Mesendoderm (in vitro differentiated cells): Measurements from ENCODE around the gene MEA1.

Experiments used
- DNase-seq: peaks from one replicate; pipeline ENCODE4 v3.0.0; 2013
- H2AK5ac ChIP-seq: 2 replicates; pipeline ENCODE4 v1.6.1; 2013; ENCODE audit warnings: low read length, inconsistent platforms
- H2BK120ac ChIP-seq: 2 replicates; pipeline ENCODE4 v1.6.1; 2013; ENCODE audit warnings: low read depth, mild to moderate bottlenecking, low read length, moderate library complexity, mixed read lengths
- H2BK15ac ChIP-seq: replicated peaks from 2 replicates; pipeline ENCODE4 v1.6.1; 2013; ENCODE audit warnings: low read depth, mild to moderate bottlenecking, moderate library complexity
- H2BK5ac ChIP-seq: 2 replicates; pipeline ENCODE4 v1.6.1; 2013; ENCODE audit warnings: low read length, inconsistent platforms
- H3K18ac ChIP-seq: 2 replicates; pipeline ENCODE4 v1.6.1; 2013; ENCODE audit warnings: mild to moderate bottlenecking, low read length, mixed read lengths
- H3K23ac ChIP-seq: one replicate; pipeline ENCODE4 v1.6.1; 2013; ENCODE audit warnings: low read length
- H3K27ac ChIP-seq: 2 replicates; pipeline ENCODE4 v1.5.1; 2013; ENCODE audit warnings: low read depth, mild to moderate bottlenecking, inconsistent platforms, low read length, moderate library complexity
- H3K27me3 ChIP-seq: 2 replicates; pipeline ENCODE4 v1.6.1; 2013; ENCODE audit warnings: low read length, control low read depth, mild to moderate bottlenecking, inconsistent platforms; ENCODE audit not compliant: insufficient read depth, poor library complexity
- H3K36me3 ChIP-seq: 2 replicates; pipeline ENCODE4 v1.6.1; 2013; ENCODE audit warnings: low read length, inconsistent platforms; ENCODE audit not compliant: control insufficient read depth, insufficient read depth
- H3K4ac ChIP-seq: one replicate; pipeline ENCODE4 v1.6.1; 2013; ENCODE audit warnings: low read depth, mild to moderate bottlenecking, low read length, moderate library complexity
- H3K4me1 ChIP-seq: 2 replicates; pipeline ENCODE4 v1.6.1; 2013; ENCODE audit warnings: low read depth, low read length, inconsistent platforms; ENCODE audit not compliant: control insufficient read depth
- H3K4me2 ChIP-seq: 2 replicates; pipeline ENCODE4 v1.6.1; 2013; ENCODE audit warnings: low read length
- H3K4me3 ChIP-seq: 2 replicates; pipeline ENCODE4 v1.5.1; 2013; ENCODE audit warnings: mild to moderate bottlenecking, low read length
- H3K56ac ChIP-seq: one replicate; pipeline ENCODE4 v1.6.1; 2013; ENCODE audit warnings: low read length
- H3K79me1 ChIP-seq: 2 replicates; pipeline ENCODE4 v1.6.1; 2013; ENCODE audit warnings: low read length, inconsistent platforms
- H3K79me2 ChIP-seq: 2 replicates; pipeline ENCODE4 v1.6.1; 2013; ENCODE audit warnings: mild to moderate bottlenecking, low read length; ENCODE audit not compliant: control insufficient read depth, insufficient read depth
- H3K9ac ChIP-seq: 2 replicates; pipeline ENCODE4 v1.6.1; 2013; ENCODE audit warnings: low read length, inconsistent platforms
- H4K5ac ChIP-seq: one replicate; pipeline ENCODE4 v1.6.1; 2013; ENCODE audit warnings: low read length
- H4K8ac ChIP-seq: one replicate; pipeline ENCODE4 v1.6.1; 2013; ENCODE audit warnings: low read depth, mild to moderate bottlenecking, control low read depth, low read length, moderate library complexity
- WGBS: extraction: QIAGEN DNeasy Blood & Tissue Kit; methylation state at CpG from one replicate; pipeline ENCODE4 v1.1.7; 2013; ENCODE audit warnings: low lambda C conversion rate, missing lambda C conversion rate; ENCODE audit not compliant: insufficient coverage; ENCODE audit errors: extremely low coverage; 5-methylcytosine and 5-hydroxymethylcytosine counted together

MEA1 gene

DNA sequence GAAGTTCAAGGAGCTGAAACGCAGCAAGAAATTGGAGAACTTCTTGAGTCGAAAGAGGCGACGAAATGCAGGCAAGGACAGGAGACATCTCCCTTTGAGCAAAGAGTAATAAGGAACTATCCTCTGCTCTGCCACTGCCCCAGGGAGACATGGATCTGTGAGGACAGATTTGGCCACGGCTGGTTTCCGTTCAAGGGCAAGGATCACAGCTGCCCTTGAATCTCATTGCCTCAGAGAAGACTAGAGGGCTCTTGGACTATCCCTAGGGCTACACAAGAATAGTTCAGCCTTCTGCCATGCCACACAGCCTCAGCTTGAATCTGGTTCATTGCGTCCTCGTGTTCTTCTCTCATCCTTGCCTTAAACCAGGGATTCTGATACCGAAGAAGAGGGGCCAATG is 15.4 kb upstream of the MEA1 start:
- Histone ChIP-seq H2AK5ac (no peak overlapping the region), H3K9ac (no peak overlapping the region), H3K4ac (no peak overlapping the region), H4K5ac (no peak overlapping the region), H3K4me1 (no peaks in the 10 kb centered on the region), H3K56ac (no peak overlapping the region), H3K18ac (no peak overlapping the region), H3K23ac (no peak overlapping the region), H2BK5ac (no peak overlapping the region), H3K79me2 (peaks cover 6% of the 10 kb centered on the region), H3K27me3 (no peaks in the 10 kb centered on the region), H2BK120ac (no peak overlapping the region), H3K27ac (no peak overlapping the region), H3K4me2 (no peak overlapping the region), H3K4me3 (no peak overlapping the region), H3K79me1 (peaks cover 7% of the 10 kb centered on the region), H4K8ac (no peak overlapping the region), H3K36me3 (peaks cover 31% of the 10 kb centered on the region), H2BK15ac (no peak overlapping the region)
- no peak for DNase-seq
- no CpG with 5 or more reads among the region's 9 CpGs for WGBS

DNA sequence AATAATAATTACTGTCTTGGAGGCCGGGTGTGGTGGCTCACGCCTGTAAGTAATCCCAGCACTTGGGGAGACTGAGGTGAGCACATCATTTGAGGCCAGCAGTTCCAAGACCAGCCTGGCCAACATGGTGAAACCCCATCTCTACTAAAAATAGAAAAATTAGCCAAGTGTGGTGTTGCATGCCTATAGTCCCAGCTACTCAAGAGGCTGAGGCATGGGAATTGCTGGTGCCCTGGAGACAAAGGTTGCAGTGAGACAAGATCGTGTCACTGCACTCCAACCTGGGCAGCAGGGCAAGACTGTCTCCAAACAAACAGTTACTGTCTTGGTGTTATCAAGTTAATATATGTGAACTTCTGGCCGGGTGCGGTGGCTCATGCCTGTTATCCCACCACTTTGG is 12.6 kb upstream of the MEA1 start:
- H3K27ac ChIP-seq, result no peak overlapping the region
- H3K79me1 ChIP-seq, result peaks cover 12% of the 10 kb centered on the region
- no peak overlapping the region for H3K56ac ChIP-seq
- no peak overlapping the region for H2BK15ac ChIP-seq
- peaks cover 25% of the 10 kb centered on the region for H3K36me3 ChIP-seq
- no peak overlapping the region for H3K9ac ChIP-seq
- no peak overlapping the region for H4K8ac ChIP-seq
- H3K23ac ChIP-seq, result no peak overlapping the region
- no peak for DNase-seq
- H2AK5ac ChIP-seq, result no peak overlapping the region
- H3K4ac ChIP-seq, result no peak overlapping the region
- no peaks in the 10 kb centered on the region for H3K4me1 ChIP-seq
- no peak overlapping the region for H2BK5ac ChIP-seq
- no peak overlapping the region for H2BK120ac ChIP-seq
- no peaks in the 10 kb centered on the region for H3K27me3 ChIP-seq
- no peak overlapping the region for H4K5ac ChIP-seq
- H3K79me2 ChIP-seq, result peaks cover 20% of the 10 kb centered on the region
- no peak overlapping the region for H3K18ac ChIP-seq
- WGBS, result no CpG with 5 or more reads among the region's 5 CpGs
- H3K4me3 ChIP-seq, result no peak overlapping the region
- no peak overlapping the region for H3K4me2 ChIP-seq

DNA sequence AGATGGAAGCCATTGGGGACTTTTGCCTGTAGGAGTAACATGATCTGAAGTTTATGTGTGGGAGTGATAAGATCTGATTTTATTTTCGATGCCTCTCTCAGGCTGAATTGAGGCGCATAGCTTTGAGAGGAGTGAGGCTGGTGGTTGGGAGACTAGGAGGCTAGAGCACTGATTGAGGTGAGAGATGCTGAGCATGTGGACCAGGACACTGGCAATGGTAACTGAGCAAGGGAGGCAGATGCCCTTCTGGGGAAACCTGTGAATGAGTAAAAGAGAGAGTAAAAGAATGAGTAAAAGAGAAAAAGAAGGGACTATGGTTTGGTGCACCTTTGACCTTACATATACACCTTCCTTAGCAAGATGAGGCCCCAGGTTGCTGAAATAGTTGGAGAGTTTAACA is 10.7 kb upstream of the MEA1 start:
- H3K79me1 ChIP-seq, result peaks cover 12% of the 10 kb centered on the region
- no peak overlapping the region for H2AK5ac ChIP-seq
- no peaks in the 10 kb centered on the region for H3K27me3 ChIP-seq
- no peak overlapping the region for H3K9ac ChIP-seq
- H3K4me1 ChIP-seq, result peaks cover 2% of the 10 kb centered on the region
- no peak for DNase-seq
- no peak overlapping the region for H3K4ac ChIP-seq
- no peak overlapping the region for H2BK5ac ChIP-seq
- H3K27ac ChIP-seq, result no peak overlapping the region
- peaks cover 20% of the 10 kb centered on the region for H3K79me2 ChIP-seq
- no peak overlapping the region for H2BK15ac ChIP-seq
- no peak overlapping the region for H3K56ac ChIP-seq
- H3K23ac ChIP-seq, result no peak overlapping the region
- no peak overlapping the region for H3K4me2 ChIP-seq
- no CpG with 5 or more reads among the region's 2 CpGs for WGBS
- H3K18ac ChIP-seq, result no peak overlapping the region
- H3K36me3 ChIP-seq, result peaks cover 22% of the 10 kb centered on the region
- H4K5ac ChIP-seq, result no peak overlapping the region
- H4K8ac ChIP-seq, result no peak overlapping the region
- no peak overlapping the region for H2BK120ac ChIP-seq
- H3K4me3 ChIP-seq, result no peak overlapping the region

DNA sequence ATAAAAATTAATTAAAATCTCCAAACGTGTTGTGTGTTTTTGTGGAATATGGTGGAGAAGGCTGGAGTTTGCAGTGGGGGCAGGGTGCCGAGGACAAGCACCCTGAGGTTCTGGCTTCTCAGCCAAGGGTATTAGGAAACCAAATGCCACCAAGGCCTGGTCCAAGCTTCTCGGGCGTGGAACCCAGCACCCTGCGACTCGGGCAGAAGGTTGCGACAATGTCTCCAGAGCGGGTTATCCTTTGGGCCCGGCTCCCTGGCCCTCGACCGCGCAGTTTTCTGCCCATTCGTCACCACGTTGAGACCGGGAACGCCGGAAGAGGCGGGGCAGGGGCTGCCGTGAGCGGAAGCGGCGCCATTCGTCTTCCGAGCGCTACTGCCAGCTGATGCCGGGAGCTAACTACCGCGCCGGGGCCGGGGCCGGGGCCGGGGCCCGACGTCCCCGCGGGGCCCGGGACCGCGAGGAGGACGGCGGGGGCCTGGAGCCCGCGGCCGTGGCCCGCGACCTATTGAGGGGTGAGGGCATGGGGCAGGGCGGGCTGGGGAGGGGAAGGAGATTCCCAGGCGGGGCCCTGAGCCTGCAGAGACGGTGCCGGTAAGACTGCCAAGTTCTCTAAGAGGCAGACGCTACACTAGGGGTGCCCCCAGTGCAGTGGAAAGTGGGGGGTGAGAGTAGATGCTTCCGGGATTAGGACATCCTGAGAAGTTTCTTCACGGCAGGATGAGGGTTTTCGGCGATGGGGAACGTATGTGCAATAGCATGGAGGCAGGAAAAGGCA is 7.7 kb upstream of the MEA1 start, which contains the start of gene RRP36:
Gene RRP36 (plus strand): TSS at position 354 of the 778 bp plus-strand sequence. CDS start 32 bp downstream, at position 386.
- Histone ChIP-seq H2BK15ac (no peak within 1 kb of the TSS), H3K4me2 (peak within 1 kb of the TSS; percentile 95), H2BK120ac (peak within 1 kb of the TSS; percentile 85), H3K79me1 (peaks cover 23% of the 10 kb centered on the region), H3K18ac (peak within 1 kb of the TSS; percentile 99), H3K56ac (peak within 1 kb of the TSS; percentile 100), H3K27me3 (no peaks in the 10 kb centered on the region), H4K8ac (peak within 1 kb of the TSS; percentile 99), H3K79me2 (peaks cover 24% of the 10 kb centered on the region), H3K27ac (peak within 1 kb of the TSS; percentile 96), H3K36me3 (peaks cover 24% of the 10 kb centered on the region), H3K9ac (peak within 1 kb of the TSS; percentile 100), H3K4ac (peak within 1 kb of the TSS; percentile 73), H2AK5ac (peak within 1 kb of the TSS; percentile 55), H4K5ac (peak within 1 kb of the TSS; percentile 97), H3K4me1 (peaks cover 2% of the 10 kb centered on the region), H3K4me3 (peak within 1 kb of the TSS; percentile 98), H2BK5ac (peak within 1 kb of the TSS; percentile 91), H3K23ac (no peak within 1 kb of the TSS)
- DNase-seq, result peak; percentile 86
- WGBS, result no CpG with 5 or more reads among the region's 56 CpGs

DNA sequence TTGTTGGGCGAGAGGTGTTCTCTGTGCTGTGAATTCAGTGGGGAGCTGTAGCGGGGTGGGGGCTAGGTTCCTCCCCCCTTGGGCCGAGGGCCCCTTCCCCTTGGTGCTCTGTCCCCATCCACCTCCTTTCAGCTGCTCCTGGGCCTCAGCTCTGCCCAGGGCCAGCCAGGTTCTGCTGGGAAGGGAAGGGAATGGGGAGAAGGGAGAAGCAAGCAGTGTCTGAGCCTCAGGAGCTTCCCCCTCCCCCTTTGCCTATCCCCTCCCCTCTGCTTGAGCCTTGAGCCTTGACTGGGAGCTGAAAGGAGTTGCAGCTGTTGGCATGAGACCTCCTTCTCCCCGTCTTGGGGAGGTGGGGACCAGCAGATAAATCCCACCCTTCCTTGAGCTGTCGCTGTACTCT is 7.1 kb upstream of the MEA1 start:
- Histone ChIP-seq H2AK5ac (no peak overlapping the region), H3K56ac (peak overlapping the region; percentile 95), H3K9ac (peak overlapping the region; percentile 100), H3K4ac (no peak overlapping the region), H2BK5ac (no peak overlapping the region), H2BK120ac (no peak overlapping the region), H3K4me2 (peak overlapping the region; percentile 95), H3K18ac (peak overlapping the region; percentile 82), H3K36me3 (peaks cover 19% of the 10 kb centered on the region), H3K23ac (no peak overlapping the region), H2BK15ac (no peak overlapping the region), H4K5ac (peak overlapping the region; percentile 49), H3K27me3 (no peaks in the 10 kb centered on the region), H4K8ac (no peak overlapping the region), H3K27ac (peak overlapping the region; percentile 96), H3K4me1 (peaks cover 2% of the 10 kb centered on the region), H3K79me2 (peaks cover 24% of the 10 kb centered on the region), H3K79me1 (peaks cover 23% of the 10 kb centered on the region), H3K4me3 (no peak overlapping the region)
- no CpG with 5 or more reads among the region's 5 CpGs for WGBS
- DNase-seq, result peak; percentile 86
